BLaER1 treated with 17β-estradiol and CSF1 and Interleukin-3, amounts not matched to agents 10 nM and 100 nM (cell line): Measurements from ENCODE around the gene ITGA2B.

ENCODE experiments used
- H3K27ac ChIP-seq, 11 experiments: shearing (Covaris generic); formaldehyde crosslinking; 2 replicates each; pipeline ENCODE4 v1.8.1; 2022
- H3K27me3 ChIP-seq, 11 experiments: shearing (Covaris generic); formaldehyde crosslinking; 2 replicates each; pipeline ENCODE4 v1.8.1; 2022
- H3K36me3 ChIP-seq, 11 experiments: shearing (Covaris generic); formaldehyde crosslinking; 2 replicates each; pipeline ENCODE4 v1.8.1; 2022
- H3K4me1 ChIP-seq, 10 experiments: shearing (Covaris generic); formaldehyde crosslinking; 2 replicates each; pipeline ENCODE4 v1.8.1; 2022
- H3K4me2 ChIP-seq, 11 experiments: shearing (Covaris generic); formaldehyde crosslinking; 2 replicates each; pipeline ENCODE4 v1.8.1; 2022
- H3K4me3 ChIP-seq, 10 experiments: shearing (Covaris generic); formaldehyde crosslinking; 2 replicates each; pipeline ENCODE4 v1.8.1; 2022
- H3K9ac ChIP-seq, 11 experiments: shearing (Covaris generic); formaldehyde crosslinking; 2 replicates each; pipeline ENCODE4 v1.8.1; 2022
- H3K9me3 ChIP-seq, 11 experiments: shearing (Covaris generic); formaldehyde crosslinking; replicated peaks in 1 of 11; 2 replicates each; pipeline ENCODE4 v1.8.1; 2022
- H4K20me1 ChIP-seq, 11 experiments: shearing (Covaris generic); formaldehyde crosslinking; 2 replicates each; pipeline ENCODE4 v1.8.1; 2022
- Cebpa-rat ChIP-seq, 11 experiments: shearing (Covaris generic); IDR thresholded peaks; 2 replicates each; pipeline ENCODE4 v1.8.1; 2022

Gene ITGA2B

GRCh38 chr17:44353672-44354331 is 35.6 kb downstream of the ITGA2B start:
- peaks cover 24 to 48% (median 43%) of the 10 kb centered on the region in 11 experiments for H3K36me3 ChIP-seq
- peak overlapping the region; percentile 43 to 69 (median 58) for H3K4me3 ChIP-seq
- peaks cover 29 to 41% (median 33%) of the 10 kb centered on the region in 11 experiments for H3K27me3 ChIP-seq
- H3K4me2 ChIP-seq: peak overlapping the region; percentile 85 to 97 (median 93)
- H3K4me1 ChIP-seq: peaks cover 30 to 44% (median 38%) of the 10 kb centered on the region in 10 experiments
- no peak overlapping the region for H3K27ac ChIP-seq
- peaks cover 26 to 73% (median 50%) of the 10 kb centered on the region in 11 experiments; a peak in 20 of 22 replicates for H4K20me1 ChIP-seq
- peak overlapping the region; percentile 33 to 73 (median 59); a peak in 20 of 22 replicates for H3K9ac ChIP-seq
- no peak for TF ChIP-seq Cebpa-rat (IDR thresholded peaks at IDR 0.05)
- no peaks in the 10 kb centered on the region for H3K9me3 ChIP-seq

GRCh38 chr17:44352828-44353671 is 36.4 kb downstream of the ITGA2B start:
- H3K36me3 ChIP-seq: peaks cover 24 to 51% (median 43%) of the 10 kb centered on the region in 11 experiments
- TF ChIP-seq Cebpa-rat (IDR thresholded peaks at IDR 0.05): no peak
- H3K4me2 ChIP-seq: peak overlapping the region; percentile 85 to 97 (median 93)
- H3K4me1 ChIP-seq: peaks cover 35 to 51% (median 42%) of the 10 kb centered on the region in 10 experiments
- H3K27ac ChIP-seq: no peak overlapping the region
- peaks cover 29 to 41% (median 33%) of the 10 kb centered on the region in 11 experiments for H3K27me3 ChIP-seq
- peaks cover 26 to 79% (median 46%) of the 10 kb centered on the region in 11 experiments; a peak in 20 of 22 replicates for H4K20me1 ChIP-seq
- H3K4me3 ChIP-seq: peak overlapping the region; percentile 43 to 69 (median 58)
- H3K9ac ChIP-seq: peak overlapping the region; percentile 33 to 73 (median 59); a peak in 15 of 22 replicates
- no peaks in the 10 kb centered on the region for H3K9me3 ChIP-seq

GRCh38 chr17:44351961-44352827 is 37.3 kb downstream of the ITGA2B start:
- no peak for TF ChIP-seq Cebpa-rat (IDR thresholded peaks at IDR 0.05)
- peak overlapping the region in 2 of 11 experiments; percentile 90 to 97; a peak in 2 of 22 replicates for H3K4me2 ChIP-seq
- H3K9ac ChIP-seq: no peak overlapping the region
- H3K4me3 ChIP-seq: no peak overlapping the region
- no peaks in the 10 kb centered on the region for H3K9me3 ChIP-seq
- peaks cover 44 to 60% (median 51%) of the 10 kb centered on the region in 10 experiments for H3K4me1 ChIP-seq
- H3K27ac ChIP-seq: no peak overlapping the region
- peaks cover 24 to 51% (median 43%) of the 10 kb centered on the region in 11 experiments for H3K36me3 ChIP-seq
- peaks cover 29 to 41% (median 33%) of the 10 kb centered on the region in 11 experiments for H3K27me3 ChIP-seq
- H4K20me1 ChIP-seq: peaks cover 25 to 87% (median 46%) of the 10 kb centered on the region in 11 experiments; a peak in 20 of 22 replicates

- Histone ChIP-seq H3K9me3 (no peaks in the 10 kb centered on the region), H3K9ac (no peak overlapping the region), H3K36me3 (peaks cover 24 to 51% (median 43%) of the 10 kb centered on the region in 11 experiments), H3K27me3 (peaks cover 29 to 41% (median 33%) of the 10 kb centered on the region in 11 experiments), H3K4me2 (no peak overlapping the region; a peak in 1 of 22 replicates), H4K20me1 (peaks cover 25 to 94% (median 46%) of the 10 kb centered on the region in 11 experiments; a peak in 20 of 22 replicates), H3K4me3 (no peak overlapping the region), H3K4me1 (peaks cover 51 to 67% (median 58%) of the 10 kb centered on the region in 10 experiments), H3K27ac (no peak overlapping the region)
- no peak for TF ChIP-seq Cebpa-rat (IDR thresholded peaks at IDR 0.05)
These were observed 38.0 kb downstream of the ITGA2B start for GRCh38 chr17:44351464-44351863.

DNA sequence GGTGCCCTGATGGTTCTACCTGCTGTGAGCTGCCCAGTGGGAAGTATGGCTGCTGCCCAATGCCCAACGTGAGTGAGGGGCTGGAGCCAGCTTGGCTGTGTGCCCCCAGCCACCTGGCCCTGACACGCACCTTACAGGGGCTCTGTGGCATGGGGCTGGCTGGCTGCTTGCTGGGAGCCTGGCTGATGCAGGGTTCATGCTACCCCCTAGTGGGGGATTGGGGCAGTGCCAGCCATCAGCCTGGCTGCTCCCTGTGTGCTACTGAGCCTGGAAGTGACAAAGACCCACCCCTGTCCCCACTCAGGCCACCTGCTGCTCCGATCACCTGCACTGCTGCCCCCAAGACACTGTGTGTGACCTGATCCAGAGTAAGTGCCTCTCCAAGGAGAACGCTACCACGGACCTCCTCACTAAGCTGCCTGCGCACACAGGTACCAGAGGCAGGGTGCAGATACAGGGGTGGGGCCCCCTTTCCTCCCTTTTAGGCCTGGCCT is 38.7 kb downstream of the ITGA2B start:
- peaks cover 58 to 73% (median 65%) of the 10 kb centered on the region in 10 experiments for H3K4me1 ChIP-seq
- H4K20me1 ChIP-seq: peaks cover 30 to 94% (median 52%) of the 10 kb centered on the region in 11 experiments; a peak in 20 of 22 replicates
- H3K36me3 ChIP-seq: peaks cover 24 to 51% (median 43%) of the 10 kb centered on the region in 11 experiments
- no peaks in the 10 kb centered on the region for H3K9me3 ChIP-seq
- no peak overlapping the region for H3K4me3 ChIP-seq
- no peak for TF ChIP-seq Cebpa-rat (IDR thresholded peaks at IDR 0.05)
- H3K27me3 ChIP-seq: peaks cover 29 to 41% (median 33%) of the 10 kb centered on the region in 11 experiments
- no peak overlapping the region for H3K27ac ChIP-seq
- H3K9ac ChIP-seq: 0 out of 22 replicates have a peak overlapping the region, but pooled peaks of 1 of the 11 experiments have one; percentile 62
- peak overlapping the region in 1 of 11 experiments; percentile 93; a peak in 1 of 22 replicates for H3K4me2 ChIP-seq

GRCh38 chr17:44349553-44350070 is 39.8 kb downstream of the ITGA2B start:
- Histone ChIP-seq H3K9me3 (no peaks in the 10 kb centered on the region), H3K36me3 (peaks cover 24 to 51% (median 43%) of the 10 kb centered on the region in 11 experiments), H3K4me3 (no peak overlapping the region), H3K27me3 (peaks cover 22 to 31% (median 26%) of the 10 kb centered on the region in 11 experiments), H3K4me2 (peak overlapping the region in 8 of 11 experiments; percentile 91 to 98 (median 95); a peak in 17 of 22 replicates), H3K27ac (peak overlapping the region in 10 of 11 experiments; percentile 45 to 86 (median 77); a peak in 17 of 22 replicates), H3K9ac (peak overlapping the region in 10 of 11 experiments; percentile 47 to 67 (median 61); a peak in 17 of 22 replicates), H3K4me1 (peaks cover 52 to 72% (median 60%) of the 10 kb centered on the region in 10 experiments), H4K20me1 (peaks cover 23 to 85% (median 46%) of the 10 kb centered on the region in 11 experiments; a peak in 20 of 22 replicates)
- no peak for TF ChIP-seq Cebpa-rat (IDR thresholded peaks at IDR 0.05)

DNA sequence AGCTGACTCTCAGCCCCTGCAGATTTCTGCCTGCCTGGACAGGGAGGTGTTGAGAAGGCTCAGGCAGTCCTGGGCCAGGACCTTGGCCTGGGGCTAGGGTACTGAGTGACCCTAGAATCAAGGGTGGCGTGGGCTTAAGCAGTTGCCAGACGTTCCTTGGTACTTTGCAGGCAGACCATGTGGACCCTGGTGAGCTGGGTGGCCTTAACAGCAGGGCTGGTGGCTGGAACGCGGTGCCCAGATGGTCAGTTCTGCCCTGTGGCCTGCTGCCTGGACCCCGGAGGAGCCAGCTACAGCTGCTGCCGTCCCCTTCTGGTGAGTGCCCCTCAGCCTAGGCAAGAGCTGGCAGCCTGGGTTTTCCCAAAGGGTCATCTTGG is 40.5 kb downstream of the ITGA2B start:
- peak overlapping the region; percentile 84 to 98 (median 94) for H3K4me2 ChIP-seq
- H3K4me3 ChIP-seq: peak overlapping the region in 5 of 10 experiments; percentile 23 to 43 (median 33); a peak in 9 of 20 replicates
- H3K4me1 ChIP-seq: peaks cover 54 to 74% (median 61%) of the 10 kb centered on the region in 10 experiments
- H4K20me1 ChIP-seq: peaks cover 23 to 83% (median 46%) of the 10 kb centered on the region in 11 experiments; a peak in 20 of 22 replicates
- H3K9ac ChIP-seq: peak overlapping the region; percentile 47 to 67 (median 60); a peak in 21 of 22 replicates
- H3K9me3 ChIP-seq: no peaks in the 10 kb centered on the region
- peaks cover 16 to 25% (median 19%) of the 10 kb centered on the region in 11 experiments for H3K27me3 ChIP-seq
- no peak for TF ChIP-seq Cebpa-rat (IDR thresholded peaks at IDR 0.05)
- peaks cover 24 to 51% (median 43%) of the 10 kb centered on the region in 11 experiments for H3K36me3 ChIP-seq
- peak overlapping the region in 10 of 11 experiments; percentile 45 to 86 (median 77); a peak in 21 of 22 replicates for H3K27ac ChIP-seq
